Vagina (tissue), 2 donors: ENCODE data around the gene IAPP.

Experiments
- CTCF ChIP-seq, 3 experiments: fragments of 450-650 bp in 2 of 3; fragments of 200-600 bp in 1 of 3; sonication (generic) in 1 of 3; IDR thresholded peaks; one replicate each; pipeline ENCODE4 v1.5.1; 2017 to 2019; ENCODE audit warnings: antibody characterized with exemption in 3 of 3, mild to moderate bottlenecking in 2 of 3, moderate library complexity in 2 of 3
- POLR2A ChIP-seq, 2 donors: fragments of 450-650 bp; IDR thresholded peaks; one replicate each; pipeline ENCODE4 v1.6.1; 2017; ENCODE audit warnings: antibody characterized with exemption in 2 of 2, mild to moderate bottlenecking in 2 of 2, moderate library complexity in 2 of 2
- POLR2AphosphoS5 ChIP-seq, 2 donors: sonication (generic); formaldehyde crosslinking; IDR thresholded peaks; one replicate each; pipeline ENCODE4 v1.9.0; 2017; ENCODE audit warnings: antibody characterized with exemption in 2 of 2, mild to moderate bottlenecking in 2 of 2, low read depth in 1 of 2; ENCODE audit not compliant: insufficient read depth in 1 of 2

- TF ChIP-seq CTCF (IDR thresholded peaks at IDR 0.05) (no peak), POLR2A (IDR thresholded peaks at IDR 0.05) (no peak), POLR2AphosphoS5 (IDR thresholded peaks at IDR 0.05; ENCODE audit: insufficient read depth in 1 of 2, low read depth in 1 of 2) (no peak)
Observed at GRCh38 chr12:21323736-21324135, 49.0 kb upstream of the IAPP start.
